8988T (cell line): Measurements from ENCODE around the gene BEND7.
"Not testable (repeated sequence)": the region's sequence is repeated elsewhere in the genome, so short reads cannot be mapped to it uniquely, and the experiment has no call there.

ENCODE experiments used
- DNase-seq: peaks from one replicate; pipeline ENCODE4 v3.0.0; 2011

The BEND7 gene

DNA sequence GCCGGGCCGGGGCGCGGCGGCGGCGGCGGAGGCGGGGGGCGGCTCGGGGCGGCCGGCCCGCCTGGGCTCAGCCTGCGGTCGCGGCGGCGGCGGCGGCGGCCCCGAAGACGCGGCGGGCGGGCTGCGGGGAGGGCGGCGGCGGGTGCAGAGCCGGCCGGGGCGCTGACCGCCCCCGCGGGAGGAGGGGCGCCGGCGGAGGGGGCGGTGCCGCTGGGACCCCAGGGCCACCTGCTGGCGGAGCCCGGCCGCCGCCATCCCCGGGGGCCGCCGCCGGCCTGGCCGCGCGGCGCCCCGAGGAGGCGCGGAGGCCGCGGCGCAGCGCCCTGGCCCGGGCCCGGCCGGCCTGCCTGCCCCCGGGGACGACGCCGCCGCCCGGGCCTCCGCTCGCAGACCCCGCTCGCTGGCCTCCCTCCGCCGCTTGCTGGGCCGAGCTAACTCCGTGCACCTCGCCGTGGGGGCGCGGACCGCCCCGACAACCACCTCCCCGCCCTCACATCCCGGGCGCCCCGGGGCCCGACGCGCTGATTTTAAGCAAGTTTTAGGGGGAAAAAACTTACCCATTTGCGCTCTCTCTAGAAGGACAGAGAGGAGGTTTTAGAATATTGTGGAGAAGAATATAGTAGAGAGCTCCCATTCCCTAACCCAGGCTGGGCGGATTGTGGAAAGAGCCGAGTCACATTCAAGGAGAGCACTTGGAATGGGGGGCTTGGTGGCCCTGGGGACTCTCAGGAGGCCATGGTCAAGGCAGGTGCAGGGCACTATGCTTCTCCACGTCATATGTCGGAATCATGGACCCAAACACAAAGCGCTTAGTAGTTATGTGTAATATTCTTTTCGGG is at the start of gene BEND7:
Gene BEND7 (minus strand): TSS at position 140 of the 839 bp plus-strand sequence. CDS start 481 bp downstream, outside the sequence.
- peak; percentile 95 for DNase-seq

DNA sequence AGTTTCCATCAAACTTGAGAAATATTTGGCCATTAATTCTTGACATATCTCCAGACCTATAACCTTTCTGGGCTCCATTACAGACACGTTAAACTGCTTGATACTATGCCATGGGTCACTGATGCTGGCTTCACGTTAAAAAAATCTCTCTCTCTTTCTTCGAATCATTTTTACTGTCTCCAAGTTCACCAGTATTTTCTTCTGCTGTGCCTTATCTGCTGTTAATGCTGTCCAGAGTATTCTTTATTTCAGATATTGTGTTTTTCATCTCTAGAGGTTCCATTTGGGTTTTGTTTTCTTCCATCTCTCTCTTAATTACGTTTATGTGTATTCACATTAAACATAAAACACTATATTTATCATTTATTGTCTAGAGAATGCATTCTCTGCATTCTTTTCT is 45.1 kb upstream of the BEND7 start:
- no peak for DNase-seq

DNA sequence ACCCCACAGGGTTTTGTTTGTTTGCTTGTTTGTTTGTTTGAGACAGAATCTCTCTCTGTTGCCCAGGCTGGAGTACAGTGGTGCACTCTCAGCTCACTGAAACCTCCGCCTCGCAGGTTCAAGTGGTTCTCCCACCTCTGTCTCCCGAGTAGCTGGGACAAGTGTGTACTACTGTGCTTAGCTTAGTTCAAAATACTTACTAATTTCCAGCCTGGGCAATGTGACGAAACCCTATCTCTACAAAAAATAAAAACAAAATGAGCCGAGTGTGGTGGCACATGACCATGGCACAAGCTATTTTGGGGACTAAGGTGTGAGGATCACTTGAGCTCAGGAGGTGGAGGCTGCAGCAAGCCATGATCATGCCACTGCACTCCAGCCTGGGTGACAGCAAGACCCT is 42.7 kb upstream of the BEND7 start:
- DNase-seq, result no peak

- DNase-seq, result no peak
These were observed 38.2 kb upstream of the BEND7 start for GRCh38 chr10:13567030-13567429.

GRCh38 chr10:13564576-13564975 is 35.8 kb upstream of the BEND7 start:
- no peak for DNase-seq

DNA sequence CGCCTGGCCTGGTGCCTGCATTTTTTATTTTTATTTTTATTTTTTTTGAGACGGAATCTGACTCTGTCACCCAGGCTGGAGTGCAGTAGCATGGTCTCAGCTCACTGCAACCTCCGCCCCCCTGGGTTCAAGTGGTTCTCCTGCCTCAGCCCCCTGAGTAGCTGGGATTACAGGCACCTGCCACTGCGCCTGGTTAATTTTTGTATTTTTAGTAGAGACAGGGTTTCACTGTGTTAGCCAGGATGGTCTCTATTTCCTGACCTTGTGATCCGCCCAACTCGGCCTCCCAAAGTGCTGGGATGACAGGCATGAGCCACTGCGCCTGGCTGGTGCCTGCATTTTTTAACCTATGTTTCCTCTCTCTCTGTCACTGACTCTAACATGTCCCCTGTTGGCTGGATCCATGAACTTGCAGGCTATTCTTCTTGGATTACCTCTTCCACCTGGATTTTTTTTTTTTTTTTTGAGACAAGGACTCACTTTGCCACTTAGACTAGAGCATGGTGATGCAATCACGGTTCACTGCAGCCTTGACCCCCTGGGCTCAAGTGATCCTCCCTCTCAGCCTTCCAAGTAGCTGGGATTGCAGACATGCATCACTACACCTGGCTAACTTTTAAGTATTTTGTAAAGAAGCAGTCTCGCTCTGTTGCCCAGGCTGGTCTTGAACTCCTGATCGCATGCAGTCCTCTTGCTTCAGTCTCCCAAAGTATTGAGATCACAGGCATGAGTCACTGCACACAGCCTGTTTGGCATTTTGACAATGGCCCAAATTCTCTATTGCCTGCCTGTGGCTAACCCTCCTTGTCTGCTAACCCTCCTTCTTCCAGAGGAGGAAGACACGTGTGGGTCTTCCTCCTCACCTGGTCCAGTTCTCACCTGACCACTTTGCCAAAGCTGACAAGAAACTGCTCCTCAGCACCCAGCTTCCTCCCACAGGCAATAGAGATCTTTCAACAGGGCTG is 34.9 kb upstream of the BEND7 start:
- DNase-seq, result no peak

GRCh38 chr10:13560597-13560996 is 31.8 kb upstream of the BEND7 start:
- no peak for DNase-seq

DNA sequence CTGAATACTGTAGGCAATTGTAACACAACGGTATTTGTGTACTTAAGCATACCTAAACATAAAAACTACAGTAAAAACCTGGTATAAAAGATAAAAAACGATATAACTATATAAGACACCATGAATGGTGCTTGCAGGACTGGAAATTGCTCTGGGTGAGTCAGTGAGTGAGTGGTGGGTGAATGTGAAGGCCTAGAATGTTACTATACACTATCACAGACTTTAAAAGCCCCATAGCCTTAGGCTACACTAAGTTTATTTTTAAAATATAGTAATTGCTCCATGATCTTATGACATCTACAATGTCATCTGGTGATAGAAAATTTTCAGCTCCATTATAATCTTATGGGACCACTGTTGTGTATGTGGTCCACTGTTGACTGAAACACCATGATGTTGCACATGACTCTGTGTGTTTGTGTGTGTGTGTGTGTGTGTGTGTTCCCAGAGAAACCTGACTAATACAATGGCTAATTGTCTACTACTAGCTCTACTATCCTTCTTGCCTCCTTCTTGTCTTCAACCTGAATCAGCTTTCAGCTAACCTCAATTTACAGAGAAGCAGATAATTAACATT is 30.4 kb upstream of the BEND7 start:
- no peak for DNase-seq

DNA sequence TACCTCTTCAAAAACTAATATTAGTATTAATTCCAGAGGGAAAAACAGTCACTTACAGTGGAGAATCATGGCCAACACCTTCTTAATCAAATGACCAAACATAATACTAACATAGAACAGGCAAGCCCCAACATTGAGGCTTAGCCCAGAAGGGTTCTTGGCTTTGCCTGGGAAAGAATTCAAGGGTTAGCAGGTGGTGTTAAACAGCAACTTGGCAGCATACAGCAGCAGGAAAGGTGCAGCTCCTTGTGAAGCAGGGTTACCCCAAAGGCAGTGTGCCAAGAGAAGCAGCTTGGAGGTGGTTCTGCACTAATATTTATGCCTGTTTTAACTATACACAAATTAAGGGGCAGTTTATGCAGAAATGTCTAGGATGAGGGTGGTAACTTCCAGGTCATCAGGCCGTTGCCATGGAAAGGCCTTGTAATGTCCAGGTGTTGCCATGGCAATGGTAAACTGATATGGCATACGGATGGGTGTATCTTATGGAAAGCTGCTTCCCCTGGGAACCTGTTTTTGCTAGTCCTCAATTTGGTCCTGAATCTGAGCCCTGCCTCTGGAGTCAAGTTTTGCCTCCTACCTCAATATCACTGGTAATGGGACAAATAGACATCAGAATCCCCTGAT is 27.2 kb upstream of the BEND7 start:
- DNase-seq, result no peak

DNA sequence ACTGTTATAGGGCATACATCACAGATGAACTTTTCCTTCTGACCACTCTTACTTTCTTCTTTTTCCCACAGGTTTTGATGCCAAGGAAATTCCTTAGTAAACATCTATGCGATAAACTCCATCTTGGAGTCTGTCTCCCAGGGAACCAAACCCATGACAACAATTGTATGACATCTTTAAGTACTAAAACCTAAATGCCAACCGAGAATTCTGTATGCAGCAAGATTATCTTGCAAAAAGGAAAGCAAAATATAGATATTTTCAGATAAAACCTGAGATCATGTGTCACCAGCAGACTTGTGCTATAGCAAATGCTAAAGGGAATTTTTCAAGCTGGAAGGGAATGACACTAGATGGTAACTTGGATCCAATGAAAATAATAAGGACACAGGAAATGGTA is 22.0 kb upstream of the BEND7 start:
- DNase-seq, result no peak

- no peak for DNase-seq
These were observed 13.7 kb upstream of the BEND7 start for GRCh38 chr10:13542533-13542932.

- not testable (repeated sequence) for DNase-seq
These were observed 9.2 kb upstream of the BEND7 start for GRCh38 chr10:13537985-13538384.

DNA sequence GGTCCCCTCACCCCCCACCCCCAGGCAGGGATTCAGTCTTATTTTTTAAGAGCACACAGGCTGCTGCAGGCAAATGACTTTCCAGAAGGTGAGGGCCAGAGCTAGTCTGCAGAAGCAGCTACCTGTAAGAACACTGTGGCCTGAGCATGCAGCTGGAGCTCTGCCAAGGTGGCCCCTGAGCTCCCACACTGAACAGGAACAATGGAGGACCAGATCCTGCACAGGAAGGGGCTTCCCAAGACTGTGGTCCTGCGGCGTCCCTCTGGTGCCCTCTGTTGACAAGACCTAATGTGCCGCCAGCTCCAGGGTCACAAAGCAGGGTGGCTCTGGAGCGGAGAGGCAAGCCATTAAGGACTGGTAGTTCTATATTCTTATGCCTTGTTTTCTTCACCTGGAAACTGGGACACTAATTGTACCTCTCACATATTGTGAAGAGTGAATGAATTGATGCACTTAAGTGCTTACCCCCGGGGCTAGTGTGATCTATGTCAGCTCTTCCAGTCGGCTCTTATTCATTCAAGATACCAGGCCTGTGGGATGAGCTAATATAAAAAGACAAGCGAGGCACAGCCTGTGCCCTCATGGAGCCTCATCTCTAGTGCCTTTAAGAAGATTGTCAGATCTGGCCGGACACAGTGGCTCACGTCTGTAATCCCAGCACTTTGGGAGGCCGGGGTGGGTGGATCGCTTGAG is 8.0 kb upstream of the BEND7 start:
- DNase-seq, result peak; percentile 58

DNA sequence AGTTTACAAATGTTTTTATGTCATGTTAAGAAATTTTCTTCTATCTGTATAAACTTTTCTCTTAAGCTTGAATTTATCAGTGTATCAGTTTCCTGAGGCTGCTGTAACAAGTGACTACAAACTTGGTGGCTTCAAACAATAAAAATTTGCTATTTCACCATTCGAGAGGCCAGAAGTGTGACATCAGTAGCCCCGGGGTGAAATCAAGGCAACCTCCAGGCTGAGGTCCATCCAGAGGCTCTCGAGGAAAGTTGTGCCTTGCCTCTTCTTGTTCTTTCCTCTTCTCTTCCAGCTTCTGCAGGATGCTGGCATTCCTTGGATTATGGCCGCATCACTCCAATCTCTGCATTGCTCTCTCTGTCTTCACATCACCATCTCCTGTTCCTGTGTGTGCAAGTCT is 6.5 kb upstream of the BEND7 start:
- DNase-seq, result no peak

- no peak for DNase-seq
These were observed 830 bp upstream of the BEND7 start for GRCh38 chr10:13529714-13529973.

DNA sequence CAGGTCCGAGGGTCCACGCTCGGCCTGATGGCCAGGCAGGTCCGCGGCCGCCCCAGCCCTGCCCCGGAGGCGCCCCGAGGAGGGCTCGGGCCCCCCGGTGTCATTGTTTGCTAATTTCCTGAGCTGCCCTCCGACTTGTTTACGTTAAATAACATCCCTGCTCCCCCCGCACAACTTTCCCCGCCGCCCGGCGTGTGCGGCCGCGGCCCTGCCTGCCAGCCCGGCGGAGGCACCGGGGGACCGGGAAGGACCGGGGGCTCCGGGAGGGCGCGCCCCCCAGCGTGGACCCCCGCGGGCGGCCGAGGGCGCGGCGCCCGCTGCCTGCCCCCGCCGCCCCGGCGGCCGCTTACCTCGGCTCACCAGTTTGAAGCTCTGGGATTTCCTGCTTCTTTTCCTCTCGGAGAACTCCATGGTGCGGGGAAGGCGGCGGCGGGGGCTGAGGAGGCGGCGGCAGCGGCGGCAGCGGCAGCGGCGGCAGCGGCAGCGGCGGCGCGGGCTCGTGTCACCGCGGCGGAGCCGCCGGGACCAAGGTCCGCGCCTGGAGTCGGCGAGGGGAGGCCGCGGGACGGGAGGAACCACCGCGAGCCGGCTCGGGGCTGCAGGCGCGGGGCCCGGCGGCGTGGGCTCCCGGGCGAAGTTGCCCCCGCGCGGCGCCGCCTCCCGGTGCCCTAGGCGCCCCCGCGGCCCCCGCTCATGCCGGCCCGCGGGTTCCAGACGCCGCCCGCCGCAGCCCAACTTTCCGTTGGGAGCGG is 515 bp downstream of the BEND7 start:
- peak; percentile 50 for DNase-seq

DNA sequence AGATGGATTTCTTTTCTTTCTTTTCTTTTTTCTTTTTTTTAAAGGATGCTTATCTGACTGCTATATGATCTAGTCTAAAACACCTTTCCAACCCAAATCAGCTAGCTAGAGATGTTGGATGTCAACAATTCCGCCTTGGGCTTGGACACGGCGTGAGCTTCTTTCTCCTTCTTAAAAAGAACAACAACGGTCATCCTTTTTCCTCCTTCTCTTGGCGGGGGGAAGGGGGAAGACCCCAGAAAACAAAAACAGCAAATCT is 1.0 kb downstream of the BEND7 start:
- no peak for DNase-seq

DNA sequence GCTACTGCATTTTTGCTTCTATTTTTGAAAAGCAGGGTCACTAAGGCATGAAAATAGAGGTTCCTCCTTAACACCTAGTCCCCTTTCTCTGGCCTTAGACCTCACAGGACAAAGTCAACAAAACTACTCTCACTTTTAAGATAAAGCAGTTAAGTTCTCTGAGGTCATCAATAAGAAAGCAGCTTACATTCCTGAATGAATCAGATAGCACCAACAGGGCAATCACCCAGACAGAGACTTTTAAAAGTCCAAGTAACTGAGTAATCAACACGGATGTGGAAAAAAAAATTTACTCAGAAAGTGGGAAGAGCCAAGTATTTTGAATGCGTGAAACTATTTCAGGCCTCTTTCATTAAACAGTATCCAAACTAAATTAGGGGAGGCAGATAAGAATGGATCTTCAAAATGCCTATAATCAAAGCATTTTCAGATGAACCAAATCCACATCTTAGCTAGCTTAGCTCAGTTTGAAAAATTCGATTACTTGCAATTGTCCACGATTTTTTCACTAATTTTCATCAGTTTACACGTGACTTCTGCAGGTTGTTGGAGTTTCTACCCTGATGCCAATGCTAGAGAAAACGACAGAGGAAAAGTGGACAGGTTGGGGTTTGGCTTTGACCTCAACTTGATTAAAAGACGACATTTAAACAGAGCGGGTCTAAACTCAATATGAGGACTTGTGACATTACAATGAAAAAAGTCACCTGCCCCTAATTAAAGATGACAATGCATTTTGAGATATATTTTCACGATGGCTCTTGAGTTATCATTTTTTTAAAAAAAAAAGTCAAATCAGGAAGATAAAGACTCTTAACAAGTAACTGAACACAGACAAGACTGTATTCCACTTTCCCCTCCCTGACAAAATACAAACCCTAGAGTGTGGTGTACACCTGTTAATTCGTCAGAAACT is 1.6 kb downstream of the BEND7 start:
- peak; percentile 43 for DNase-seq

DNA sequence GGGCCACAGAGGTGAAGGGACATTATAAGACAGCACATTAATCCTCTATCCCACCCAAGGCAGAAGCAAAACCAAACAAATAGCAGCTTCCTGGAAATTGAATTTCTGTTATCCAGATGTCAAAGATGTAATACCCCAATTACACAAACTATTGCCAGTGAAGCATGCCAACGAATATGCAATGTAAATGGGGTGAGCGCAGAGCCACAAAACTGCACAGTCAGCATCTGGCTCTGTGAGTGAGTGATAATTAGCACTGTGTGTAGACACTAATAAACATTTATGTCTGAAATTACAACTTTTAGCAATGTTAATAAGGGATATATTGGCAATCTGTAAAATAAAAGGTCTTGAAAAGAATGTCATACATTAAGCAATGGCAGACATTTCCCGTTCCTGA is 3.2 kb downstream of the BEND7 start:
- DNase-seq, result no peak

- no peak for DNase-seq
These were observed 7.8 kb downstream of the BEND7 start for GRCh38 chr10:13521026-13521425.

DNA sequence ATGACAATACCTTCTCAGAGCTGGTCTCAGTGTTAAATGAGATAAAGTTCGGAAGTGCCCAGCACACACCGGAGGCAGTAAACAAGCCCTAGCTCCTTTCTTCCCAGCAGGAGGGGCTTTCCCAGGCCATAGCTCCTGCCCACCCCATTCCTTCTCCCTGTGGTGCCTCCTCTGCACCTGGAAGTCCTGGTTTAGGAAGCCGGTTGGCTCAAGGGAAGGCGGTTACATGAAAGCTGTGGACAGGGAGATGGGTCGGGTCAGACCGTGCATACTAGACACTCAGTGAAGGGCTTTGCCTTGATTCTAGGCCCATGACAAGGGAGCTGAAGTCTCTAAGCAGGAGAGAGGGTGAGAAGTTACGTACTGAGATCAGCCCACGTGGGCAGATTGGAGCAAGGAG is 8.6 kb downstream of the BEND7 start:
- DNase-seq, result no peak
